ENCODE measurements around the gene GFRA4. TPM values are rescaled to one million over a fixed set of nuclear protein-coding genes. Genes with fewer than 3 reads are reported as not detected.
A peak's percentile ranks its signal among the peaks of the same experiment; 100 is the strongest.

The GFRA4 gene
- total RNA-seq, 1 donor from 2014 or later, result not detected

- Mint-ChIP-seq H3K36me3 (no peaks in the 10 kb centered on the region), H3K27me3 (ENCODE audit: low read depth) (peaks cover 40% of the 10 kb centered on the region), H3K4me3 (no peak overlapping the region), H3K27ac (peak overlapping the region; percentile 68), H3K4me1 (peaks cover 21% of the 10 kb centered on the region), H3K9me3 (no peaks in the 10 kb centered on the region)
- no peak for DNase-seq (ENCODE audit: low spot score in 2 of 2, unreplicated experiment in 2 of 2)
- no peak for TF ChIP-seq CTCF (IDR thresholded peaks at IDR 0.05; ENCODE audit: unreplicated experiment)
Measured at GRCh38 chr20:3686421-3686820, 23.2 kb upstream of the GFRA4 start.

- Mint-ChIP-seq H3K27ac (no peak overlapping the region), H3K4me1 (peaks cover 29% of the 10 kb centered on the region), H3K27me3 (ENCODE audit: low read depth) (peaks cover 48% of the 10 kb centered on the region)
Measured at GRCh38 chr20:3685341-3685740, 22.1 kb upstream of the GFRA4 start.

GRCh38 chr20:3681931-3682781, 19.0 kb upstream of the GFRA4 start, which contains the start of gene ADAM33:
Gene ADAM33, minus strand, starts transcription at chr20:3682010. Its CDS starts 6 bp downstream, at chr20:3682004.
- Mint-ChIP-seq H3K27ac (peak within 1 kb of the TSS; percentile 83), H3K27me3 (ENCODE audit: low read depth) (peaks cover 53% of the 10 kb centered on the region), H3K9me3 (no peaks in the 10 kb centered on the region), H3K4me3 (peak within 1 kb of the TSS; percentile 73), H3K4me1 (peaks cover 49% of the 10 kb centered on the region), H3K36me3 (no peaks in the 10 kb centered on the region)
- TF ChIP-seq CTCF (IDR thresholded peaks at IDR 0.05; ENCODE audit: unreplicated experiment), result no peak
- peak in 1 of 2 experiments; percentile 54 for DNase-seq (ENCODE audit: low spot score in 2 of 2, unreplicated experiment in 2 of 2)

More at GRCh38 chr20:3685341-3685740, 22.1 kb upstream of the GFRA4 start:
- DNase-seq (ENCODE audit: low spot score in 2 of 2, unreplicated experiment in 2 of 2), result no peak
- Mint-ChIP-seq H3K4me3 (no peak overlapping the region), H3K36me3 (no peaks in the 10 kb centered on the region), H3K9me3 (no peaks in the 10 kb centered on the region)
- no peak for TF ChIP-seq CTCF (IDR thresholded peaks at IDR 0.05; ENCODE audit: unreplicated experiment)

- Mint-ChIP-seq H3K4me3 (peak overlapping the region; percentile 73), H3K9me3 (no peaks in the 10 kb centered on the region), H3K4me1 (peaks cover 48% of the 10 kb centered on the region), H3K27me3 (ENCODE audit: low read depth) (peaks cover 52% of the 10 kb centered on the region), H3K36me3 (no peaks in the 10 kb centered on the region), H3K27ac (peak overlapping the region; percentile 83)
- DNase-seq (ENCODE audit: low spot score in 2 of 2, unreplicated experiment in 2 of 2), result no peak
- no peak for TF ChIP-seq CTCF (IDR thresholded peaks at IDR 0.05; ENCODE audit: unreplicated experiment)
Measured at GRCh38 chr20:3681352-3681930, 18.2 kb upstream of the GFRA4 start.

- no peak for DNase-seq (ENCODE audit: low spot score in 2 of 2, unreplicated experiment in 2 of 2)
- peaks cover 53% of the 10 kb centered on the region for H3K27me3 Mint-ChIP-seq (ENCODE audit: low read depth)
- H3K36me3 Mint-ChIP-seq, result no peaks in the 10 kb centered on the region
- TF ChIP-seq CTCF (IDR thresholded peaks at IDR 0.05; ENCODE audit: unreplicated experiment), result no peak
- no peaks in the 10 kb centered on the region for H3K9me3 Mint-ChIP-seq
- peak overlapping the region; percentile 73 for H3K4me3 Mint-ChIP-seq
- H3K4me1 Mint-ChIP-seq, result peaks cover 47% of the 10 kb centered on the region
- H3K27ac Mint-ChIP-seq, result peak overlapping the region; percentile 83
Measured at GRCh38 chr20:3680701-3681351, 17.6 kb upstream of the GFRA4 start.

Measured in mesothelial cell of epicardium (in vitro differentiated cells).